Panc1 (cell line): ENCODE measurements around the gene TMEM130. TPM values are rescaled to one million over a fixed set of nuclear protein-coding genes. Genes with fewer than 3 reads are reported as not detected.

Source experiments
- ATAC-seq: fragments of 200-7000 bp; cut with Tn5 transposase; 2 replicates; pipeline ENCODE4 v1.9.1; 2020; ENCODE audit warnings: mild to moderate bottlenecking, moderate library complexity
- BruUV-seq: library from RNA; stranded (reverse); fragments of 400-500 nt; replicated peaks from 2 replicates; lab custom pipeline; 2021; lab: Mats Ljungman, UMichigan
- CTCF ChIA-PET: fragments of 300-600 bp; sonication (Branson Sonifier 250); formaldehyde crosslinking; loops from one replicate; lab custom pipeline; 2022; ENCODE audit warnings: antibody characterized with exemption; lab: Charles Lee
- POLR2A ChIA-PET: fragments of 300-600 bp; sonication (Branson Sonifier 250); formaldehyde crosslinking; loops from one replicate; lab custom pipeline; 2022; ENCODE audit warnings: antibody characterized with exemption; lab: Charles Lee
- DNase-seq: peaks from one replicate; pipeline ENCODE4 v3.0.0-alpha.2; 2010; ENCODE audit warnings: low read depth, low spot score
- H3K27ac ChIP-seq: 2 replicates; pipeline ENCODE4 v1.5.1; 2011; ENCODE audit warnings: mild to moderate bottlenecking, low read length, inconsistent platforms
- H3K27me3 ChIP-seq: fragments of 200-500 bp; sonication (Bioruptor generic); 2 replicates; pipeline ENCODE4 v1.6.0; 2014; ENCODE audit warnings: low read length, inconsistent platforms; ENCODE audit not compliant: control insufficient read depth, insufficient read depth
- H3K36me3 ChIP-seq: fragments of 200-500 bp; sonication (Bioruptor generic); 2 replicates; pipeline ENCODE4 v1.5.1; 2014; ENCODE audit warnings: inconsistent platforms, mild to moderate bottlenecking, low read length, moderate library complexity; ENCODE audit not compliant: control insufficient read depth, insufficient read depth
- H3K4me1 ChIP-seq: 2 replicates; pipeline ENCODE4 v1.5.1; 2011; ENCODE audit warnings: inconsistent platforms, mild to moderate bottlenecking, low read length, moderate library complexity; ENCODE audit not compliant: control insufficient read depth, insufficient read depth
- H3K4me3 ChIP-seq, 2 experiments: 2 replicates each; pipeline ENCODE4 v1.5.1; 2011 to 2012; ENCODE audit warnings: low read depth in 2 of 2, low read length in 2 of 2, mild to moderate bottlenecking in 2 of 2, inconsistent platforms in 1 of 2, moderate library complexity in 1 of 2
- H3K9me3 ChIP-seq: fragments of 200-500 bp; sonication (Bioruptor generic); 2 replicates; pipeline ENCODE4 v1.5.1; 2014; ENCODE audit warnings: low read depth, mild to moderate bottlenecking, inconsistent platforms, low read length, moderate library complexity; ENCODE audit not compliant: control insufficient read depth, insufficient read depth
- POLR2AphosphoS5 ChIP-seq: IDR thresholded peaks from 2 replicates; pipeline ENCODE4 v1.6.1; 2012; ENCODE audit warnings: mild to moderate bottlenecking, low read depth, low read length, moderate library complexity
- SIN3A ChIP-seq: IDR thresholded peaks from 2 replicates; pipeline ENCODE4 v1.6.1; 2012; ENCODE audit warnings: low read depth, mild to moderate bottlenecking, low read length, moderate library complexity, borderline replicate concordance; ENCODE audit not compliant: insufficient read depth
- TCF7L2 ChIP-seq: IDR thresholded peaks from 2 replicates; pipeline ENCODE4 v1.6.1; 2011; ENCODE audit warnings: mild to moderate bottlenecking, low read depth, low read length, inconsistent platforms
- in situ Hi-C: cut with HindIII; loops from 2 replicates; pipeline ENCODE4 v1.10.0; 2016; ENCODE audit warnings: low sequenced_read_pairs, low pct_unique_long_range_greater_than_20kb
- intact Hi-C: fragments of 100-400 bp; cut with micrococcal nuclease; formaldehyde crosslinking; loops from one replicate; pipeline ENCODE4 v1.10.0; 2022; ENCODE audit not compliant: unreplicated experiment
- total RNA-seq: library from RNA; stranded (reverse); gene quantifications from one replicate; pipeline ENCODE4 v1.2.1, GENCODE V29; 2021; ENCODE audit not compliant: unreplicated experiment
- TF ChIP-seq, protein P1 (sequence below), 2 experiments: IDR thresholded peaks; 2 replicates each; pipeline ENCODE4 v1.6.1; 2011 to 2012; ENCODE audit warnings: low read depth in 2 of 2, control low read depth in 1 of 2, low read length in 1 of 2, mild to moderate bottlenecking in 1 of 2, moderate library complexity in 1 of 2; ENCODE audit not compliant: insufficient read depth in 1 of 2
- TF ChIP-seq, protein P2 (sequence below): fragments of 450-650 bp; IDR thresholded peaks from 2 replicates; pipeline ENCODE4 v1.5.1; 2017; ENCODE audit warnings: mild to moderate bottlenecking

Gene TMEM130
- total RNA-seq, 1 experiment from 2014 or later: 0.41 TPM

DNA sequence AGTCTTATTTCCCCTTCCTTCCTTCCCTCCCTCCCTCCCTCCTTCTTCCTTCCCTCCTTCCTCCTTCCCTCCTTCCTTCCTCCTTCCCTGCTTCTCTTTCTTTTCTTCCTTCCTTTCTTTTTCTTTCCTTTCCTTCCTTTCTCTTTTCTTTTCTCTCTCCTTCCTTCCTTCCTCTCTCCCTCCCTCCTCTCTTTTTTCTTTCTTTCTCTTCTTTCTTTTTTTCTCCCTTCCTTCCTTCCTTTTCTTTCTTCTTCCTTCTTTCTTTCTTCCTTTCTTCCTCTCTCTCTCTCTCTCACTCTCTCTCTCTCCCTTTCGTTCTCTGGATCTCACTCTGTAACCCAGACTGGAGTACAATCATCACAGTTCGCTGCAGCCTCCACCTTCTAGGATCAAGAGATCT is 6.2 kb downstream of the TMEM130 start:
- TF ChIP-seq POLR2AphosphoS5: no peak
- no peak for TF ChIP-seq TCF7L2
- TF ChIP-seq, protein P1, sequence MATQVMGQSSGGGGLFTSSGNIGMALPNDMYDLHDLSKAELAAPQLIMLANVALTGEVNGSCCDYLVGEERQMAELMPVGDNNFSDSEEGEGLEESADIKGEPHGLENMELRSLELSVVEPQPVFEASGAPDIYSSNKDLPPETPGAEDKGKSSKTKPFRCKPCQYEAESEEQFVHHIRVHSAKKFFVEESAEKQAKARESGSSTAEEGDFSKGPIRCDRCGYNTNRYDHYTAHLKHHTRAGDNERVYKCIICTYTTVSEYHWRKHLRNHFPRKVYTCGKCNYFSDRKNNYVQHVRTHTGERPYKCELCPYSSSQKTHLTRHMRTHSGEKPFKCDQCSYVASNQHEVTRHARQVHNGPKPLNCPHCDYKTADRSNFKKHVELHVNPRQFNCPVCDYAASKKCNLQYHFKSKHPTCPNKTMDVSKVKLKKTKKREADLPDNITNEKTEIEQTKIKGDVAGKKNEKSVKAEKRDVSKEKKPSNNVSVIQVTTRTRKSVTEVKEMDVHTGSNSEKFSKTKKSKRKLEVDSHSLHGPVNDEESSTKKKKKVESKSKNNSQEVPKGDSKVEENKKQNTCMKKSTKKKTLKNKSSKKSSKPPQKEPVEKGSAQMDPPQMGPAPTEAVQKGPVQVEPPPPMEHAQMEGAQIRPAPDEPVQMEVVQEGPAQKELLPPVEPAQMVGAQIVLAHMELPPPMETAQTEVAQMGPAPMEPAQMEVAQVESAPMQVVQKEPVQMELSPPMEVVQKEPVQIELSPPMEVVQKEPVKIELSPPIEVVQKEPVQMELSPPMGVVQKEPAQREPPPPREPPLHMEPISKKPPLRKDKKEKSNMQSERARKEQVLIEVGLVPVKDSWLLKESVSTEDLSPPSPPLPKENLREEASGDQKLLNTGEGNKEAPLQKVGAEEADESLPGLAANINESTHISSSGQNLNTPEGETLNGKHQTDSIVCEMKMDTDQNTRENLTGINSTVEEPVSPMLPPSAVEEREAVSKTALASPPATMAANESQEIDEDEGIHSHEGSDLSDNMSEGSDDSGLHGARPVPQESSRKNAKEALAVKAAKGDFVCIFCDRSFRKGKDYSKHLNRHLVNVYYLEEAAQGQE (IDR thresholded peaks at IDR 0.05; ENCODE audit: insufficient read depth in 1 of 2, low read depth in 2 of 2, low read length in 1 of 2): no peak
- TF ChIP-seq, protein P2, sequence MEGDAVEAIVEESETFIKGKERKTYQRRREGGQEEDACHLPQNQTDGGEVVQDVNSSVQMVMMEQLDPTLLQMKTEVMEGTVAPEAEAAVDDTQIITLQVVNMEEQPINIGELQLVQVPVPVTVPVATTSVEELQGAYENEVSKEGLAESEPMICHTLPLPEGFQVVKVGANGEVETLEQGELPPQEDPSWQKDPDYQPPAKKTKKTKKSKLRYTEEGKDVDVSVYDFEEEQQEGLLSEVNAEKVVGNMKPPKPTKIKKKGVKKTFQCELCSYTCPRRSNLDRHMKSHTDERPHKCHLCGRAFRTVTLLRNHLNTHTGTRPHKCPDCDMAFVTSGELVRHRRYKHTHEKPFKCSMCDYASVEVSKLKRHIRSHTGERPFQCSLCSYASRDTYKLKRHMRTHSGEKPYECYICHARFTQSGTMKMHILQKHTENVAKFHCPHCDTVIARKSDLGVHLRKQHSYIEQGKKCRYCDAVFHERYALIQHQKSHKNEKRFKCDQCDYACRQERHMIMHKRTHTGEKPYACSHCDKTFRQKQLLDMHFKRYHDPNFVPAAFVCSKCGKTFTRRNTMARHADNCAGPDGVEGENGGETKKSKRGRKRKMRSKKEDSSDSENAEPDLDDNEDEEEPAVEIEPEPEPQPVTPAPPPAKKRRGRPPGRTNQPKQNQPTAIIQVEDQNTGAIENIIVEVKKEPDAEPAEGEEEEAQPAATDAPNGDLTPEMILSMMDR: no peak
- no peak for TF ChIP-seq SIN3A
- intact Hi-C loops (no loop called here), in situ Hi-C loops (no loop called here)
- BruUV-seq: no TSS peak
- ATAC-seq (no peak), DNase-seq (no peak)
- peaks cover 3% of the 10 kb centered on the region for H3K27me3 ChIP-seq
- ChIA-PET CTCF (no interaction called here), POLR2A (no interaction called here)
- H3K27ac ChIP-seq: no peak overlapping the region
- no peaks in the 10 kb centered on the region for H3K9me3 ChIP-seq
- H3K36me3 ChIP-seq: no peaks in the 10 kb centered on the region
- no peaks in the 10 kb centered on the region for H3K4me1 ChIP-seq
- no peak overlapping the region for H3K4me3 ChIP-seq

DNA sequence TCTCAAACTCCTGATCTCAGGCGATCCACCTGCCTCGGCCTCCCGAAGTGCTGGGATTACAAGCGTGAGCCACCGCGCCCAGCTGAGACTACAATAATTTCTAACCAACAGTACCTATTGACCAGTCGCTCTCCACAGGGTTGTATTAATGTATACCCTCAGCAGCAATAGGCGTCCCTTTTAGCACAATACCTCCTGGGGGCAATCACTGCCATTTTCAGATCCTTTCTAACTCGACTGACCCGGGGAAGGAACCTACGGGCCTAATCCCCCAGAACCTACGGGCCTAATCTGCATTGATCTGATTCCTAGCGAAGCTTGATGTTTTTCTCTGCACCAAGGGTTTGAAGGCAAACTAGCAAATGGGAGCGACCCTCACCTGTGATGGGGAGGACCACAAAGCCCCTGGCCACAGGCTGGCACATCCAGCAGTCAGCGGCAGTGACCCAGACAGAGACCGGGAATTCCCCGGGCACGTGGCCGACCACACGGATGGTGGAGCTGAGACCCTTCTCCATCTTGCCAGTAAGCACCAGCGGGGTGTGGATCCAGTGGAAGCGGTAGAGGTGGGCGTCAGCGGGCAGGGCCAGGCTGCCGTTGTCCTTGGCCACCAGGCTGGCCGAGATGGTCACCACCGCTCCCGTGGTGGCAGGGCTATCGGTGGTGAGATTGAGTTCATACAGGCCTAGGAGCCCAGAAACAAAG is 6.9 kb downstream of the TMEM130 start:
- TF ChIP-seq, protein P2: no peak
- TF ChIP-seq POLR2AphosphoS5 (no peak), TCF7L2 (no peak), SIN3A (no peak)
- TF ChIP-seq, protein P1 (IDR thresholded peaks at IDR 0.05; ENCODE audit: insufficient read depth in 1 of 2, low read depth in 2 of 2, low read length in 1 of 2): no peak
- in situ Hi-C loops (no loop called here), intact Hi-C loops (no loop called here)
- BruUV-seq: no TSS peak
- DNase-seq: no peak
- ChIA-PET CTCF (no interaction called here), POLR2A (no interaction called here)
- no peaks in the 10 kb centered on the region for H3K36me3 ChIP-seq
- no peaks in the 10 kb centered on the region for H3K27me3 ChIP-seq
- H3K4me1 ChIP-seq: no peaks in the 10 kb centered on the region
- no peaks in the 10 kb centered on the region for H3K9me3 ChIP-seq
- no peak overlapping the region for H3K27ac ChIP-seq
- no peak overlapping the region for H3K4me3 ChIP-seq
- no peak for ATAC-seq
